Hematopoietic multipotent progenitor cell treated with erythropoietin and hydrocortisone succinate and interleukin-3 and kit ligand, for 4 days (in vitro differentiated cells): Measurements from ENCODE around the gene SMARCAD1.
A peak's percentile ranks its signal among the peaks of the same experiment; 100 is the strongest.
"Not testable (repeated sequence)": the region's sequence is repeated elsewhere in the genome, so short reads cannot be mapped to it uniquely, and the experiment has no call there.

Source experiments
- DNase-seq: peaks from one replicate; pipeline ENCODE4 v3.0.0-alpha.2; 2015

Gene SMARCAD1

GRCh38 chr4:94295473-94295872, 87.8 kb downstream of the SMARCAD1 start:
- DNase-seq, result not testable (repeated sequence)

DNA sequence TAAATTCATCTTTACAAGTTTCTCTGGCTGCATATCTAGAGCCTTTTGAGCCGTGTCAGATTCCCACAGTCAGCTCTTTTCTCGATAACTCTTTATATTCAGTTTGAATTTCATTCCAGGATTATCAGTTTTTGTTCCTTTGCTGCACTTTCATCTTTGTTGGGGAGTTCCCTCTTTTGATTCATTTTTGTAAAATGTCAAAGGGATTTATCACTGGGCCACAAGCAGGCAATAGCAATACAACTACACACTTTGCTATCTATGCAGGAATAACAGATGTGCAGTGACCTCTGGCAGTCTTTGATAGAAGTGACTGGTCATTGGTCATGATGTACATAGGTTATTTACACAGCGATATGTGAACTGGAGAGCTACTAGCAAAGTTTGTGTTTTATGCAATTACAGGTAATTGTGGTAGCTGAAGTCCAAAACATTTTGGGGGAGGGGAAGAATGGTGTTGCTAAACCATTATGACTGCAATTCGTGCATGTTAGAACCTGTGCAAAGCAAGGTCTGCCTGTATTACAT, 91.1 kb downstream of the SMARCAD1 start:
- no peak for DNase-seq

DNA sequence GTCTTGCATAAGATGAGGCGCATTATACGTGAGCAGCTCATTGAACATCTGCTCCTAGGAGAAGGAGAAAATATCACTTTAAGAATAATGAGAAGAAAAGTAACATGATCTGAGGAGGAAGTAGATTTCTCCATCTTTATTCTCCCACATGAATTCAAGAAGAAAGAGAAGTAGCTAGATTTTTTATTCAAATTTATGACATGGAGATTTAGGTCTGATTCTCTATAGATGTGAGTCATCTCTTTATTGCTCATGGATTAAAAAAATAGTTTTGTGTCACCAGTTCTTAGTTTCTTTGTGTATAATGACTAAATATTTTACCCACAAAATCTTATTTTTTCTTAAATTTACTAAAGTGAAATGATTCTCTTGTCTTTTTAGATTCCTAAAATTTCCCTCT, 94.5 kb downstream of the SMARCAD1 start:
- no peak for DNase-seq

- peak; percentile 77 for DNase-seq
Observed at GRCh38 chr4:94304365-94304971, 96.8 kb downstream of the SMARCAD1 start.

GRCh38 chr4:94305466-94306225, 98.0 kb downstream of the SMARCAD1 start:
- DNase-seq, result peak; percentile 44

DNA sequence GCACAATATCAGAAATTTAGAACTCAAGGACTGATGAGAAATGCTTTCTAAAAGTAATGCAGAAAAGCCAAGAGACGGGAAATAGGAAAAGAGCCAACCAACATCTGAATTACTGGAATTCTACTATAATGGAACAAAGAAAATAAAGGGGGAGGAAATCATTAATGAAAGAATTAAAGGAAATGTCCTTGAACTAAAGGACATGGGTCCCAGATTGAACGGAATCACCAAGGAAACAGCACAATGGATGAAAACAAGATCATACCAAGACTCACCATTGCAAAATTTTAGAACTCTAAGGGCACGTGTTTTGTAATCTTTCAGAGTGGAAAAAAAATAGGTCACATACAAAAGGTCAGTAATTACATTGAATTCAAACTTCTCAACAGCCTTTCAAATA, 99.0 kb downstream of the SMARCAD1 start:
- DNase-seq, result no peak

- DNase-seq, result peak; percentile 16
Observed at GRCh38 chr4:94307231-94307871, 99.7 kb downstream of the SMARCAD1 start.

DNA sequence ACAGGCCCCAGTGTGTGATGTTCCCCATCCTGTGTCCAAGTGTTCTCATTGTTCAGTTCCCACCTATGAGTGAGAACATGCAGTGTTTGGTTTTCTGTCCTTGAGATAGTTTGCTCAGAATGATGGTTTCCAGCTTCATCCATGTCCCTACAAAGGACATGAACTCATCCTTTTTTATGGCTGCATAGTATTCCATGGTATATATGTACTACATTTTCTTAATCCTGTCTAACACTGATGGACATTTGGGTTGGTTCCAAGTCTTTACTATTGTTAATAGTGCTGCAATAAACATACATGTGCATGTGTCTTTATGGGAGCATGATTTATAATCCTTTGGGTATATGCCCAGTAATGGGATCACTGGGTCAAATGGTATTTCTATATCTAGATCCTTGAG, 112.3 kb downstream of the SMARCAD1 start:
- not testable (repeated sequence) for DNase-seq

DNA sequence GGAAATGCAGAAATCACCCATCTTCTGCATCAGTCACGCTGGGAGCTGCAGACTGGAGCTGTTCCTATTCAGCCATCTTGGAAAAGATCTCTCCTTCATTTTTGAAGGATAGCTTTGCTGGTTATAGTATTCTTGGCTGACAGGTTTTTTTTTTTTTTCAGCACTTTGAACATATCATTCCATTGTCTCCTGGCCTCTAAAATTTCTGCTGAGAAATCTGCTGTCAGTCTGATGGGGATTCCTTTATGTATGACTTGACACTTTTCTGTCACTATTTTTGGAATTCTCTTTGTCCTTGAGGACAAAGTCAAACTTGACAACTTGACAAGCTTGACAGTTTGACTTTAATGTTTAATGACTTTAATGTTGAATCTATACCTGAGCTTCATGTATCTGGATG, 118.2 kb downstream of the SMARCAD1 start:
- DNase-seq, result no peak

DNA sequence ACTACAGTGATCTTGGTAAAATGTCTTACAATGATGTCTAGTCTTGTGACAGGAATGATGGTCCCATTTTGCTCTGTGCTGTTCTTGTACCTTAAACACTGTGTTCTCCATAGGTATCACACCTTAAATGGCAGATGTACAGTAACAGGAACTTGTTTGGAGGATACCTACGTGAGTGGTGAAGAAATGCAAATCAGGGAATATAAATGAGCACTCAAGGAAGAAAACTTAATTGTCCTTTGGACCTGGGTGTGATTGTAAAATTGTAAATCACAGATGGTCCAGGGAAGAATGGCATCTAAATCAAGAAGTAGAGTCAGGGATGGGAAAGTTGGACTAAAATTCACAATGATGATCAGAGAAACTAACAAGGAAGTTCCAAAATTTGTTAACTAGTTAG, 122.3 kb downstream of the SMARCAD1 start:
- no peak for DNase-seq

DNA sequence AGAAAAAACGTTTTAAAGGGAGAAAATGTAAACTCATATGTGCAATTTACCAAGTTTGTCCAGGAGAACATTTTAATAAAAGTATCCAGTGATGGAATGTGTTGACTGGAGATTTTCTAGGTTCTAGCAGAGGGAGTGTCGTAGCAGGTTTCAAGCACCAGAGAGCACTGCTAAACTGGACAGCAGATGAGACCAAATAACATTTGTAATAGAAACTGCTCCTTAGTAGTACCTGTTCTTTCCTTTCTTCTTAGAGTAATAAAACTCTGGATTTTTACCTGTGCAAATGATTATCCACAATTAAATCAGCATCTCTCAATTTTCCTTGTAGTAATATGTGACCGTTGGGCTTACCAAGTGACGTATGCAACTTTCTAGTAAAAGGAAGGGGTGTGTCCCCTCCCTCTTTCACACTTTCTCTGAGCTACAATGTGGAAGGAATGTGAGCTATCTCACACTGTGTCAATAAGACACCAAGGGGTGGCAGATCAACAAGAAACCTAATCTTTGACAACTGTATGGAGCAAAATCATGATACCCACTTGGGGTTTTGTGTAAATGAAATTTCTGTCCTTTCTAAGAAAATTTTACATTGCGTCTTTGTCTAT, 125.4 kb downstream of the SMARCAD1 start:
- DNase-seq, result no peak

DNA sequence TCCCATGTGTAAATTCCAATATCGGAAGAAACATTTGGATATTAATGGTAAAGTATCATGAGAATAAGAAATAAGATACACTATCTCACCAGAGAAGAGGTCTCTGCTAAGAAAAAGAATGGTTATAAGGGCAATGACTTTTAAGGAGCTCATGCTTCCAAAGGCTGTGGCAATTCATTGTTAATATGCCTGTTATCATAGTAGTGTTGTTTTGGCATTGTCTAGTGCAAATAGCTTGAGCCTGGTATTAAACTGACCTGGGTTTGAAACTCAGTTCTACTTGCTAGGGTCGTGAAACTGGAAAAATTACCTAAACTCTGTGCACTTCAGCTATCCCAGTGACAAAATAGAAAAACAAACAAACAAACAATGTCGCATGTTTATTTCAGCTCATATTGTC, 126.2 kb downstream of the SMARCAD1 start:
- no peak for DNase-seq

DNA sequence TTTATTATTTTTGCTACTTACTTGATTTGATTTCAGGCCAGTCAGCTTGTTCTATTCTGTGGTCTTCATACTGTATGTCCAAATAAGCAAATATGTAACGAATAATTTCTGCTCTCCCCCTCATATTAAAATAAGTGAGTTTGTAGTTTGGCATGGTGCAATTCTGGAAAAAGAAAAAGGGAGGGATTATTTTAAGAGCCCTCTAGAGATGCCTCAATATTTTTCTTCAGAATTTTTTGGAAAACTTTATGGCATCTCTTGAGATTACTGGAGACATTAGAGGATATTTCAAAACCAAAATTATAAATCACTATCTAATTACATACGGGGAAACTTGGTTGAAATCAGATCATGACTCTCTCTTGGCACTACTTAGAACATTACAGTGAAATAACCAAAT, 126.8 kb downstream of the SMARCAD1 start:
- no peak for DNase-seq

DNA sequence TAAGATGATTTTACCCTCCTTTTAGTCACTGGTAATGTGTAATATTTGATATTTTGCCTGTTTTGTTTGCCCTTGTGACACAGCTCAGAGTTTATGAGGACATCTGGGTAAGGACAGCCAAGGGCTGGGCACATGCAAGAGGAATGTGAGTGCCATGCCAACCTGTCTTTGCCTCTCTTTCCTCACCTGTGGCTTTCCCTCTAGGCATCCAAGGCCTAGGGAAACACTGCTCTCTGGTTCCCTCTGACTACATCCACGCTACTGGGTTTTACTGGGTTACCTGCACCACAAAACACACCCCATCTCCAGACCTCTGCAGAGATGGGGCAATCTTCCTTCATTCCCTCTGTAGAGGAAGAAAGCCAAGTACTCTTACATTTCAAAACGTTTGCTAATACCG, 127.3 kb downstream of the SMARCAD1 start:
- no peak for DNase-seq

DNA sequence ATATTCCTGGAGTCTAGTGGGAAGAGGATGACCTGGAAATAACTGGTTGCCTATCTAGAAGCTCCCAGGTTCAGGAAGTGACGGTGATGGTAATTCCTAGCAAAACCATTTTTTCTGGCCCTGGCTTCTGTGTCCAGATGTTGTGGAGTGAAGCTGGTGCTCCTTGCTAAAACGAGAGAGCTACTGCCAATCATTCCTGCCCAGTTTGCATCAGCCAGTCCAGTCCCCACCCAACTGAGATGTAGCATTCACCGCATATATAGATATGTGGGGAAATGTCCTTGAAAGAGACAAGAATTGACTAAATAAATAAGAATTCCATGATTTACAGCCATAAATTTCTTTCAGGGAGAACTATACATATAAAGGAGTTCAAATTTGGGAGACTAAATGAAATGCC, 128.6 kb downstream of the SMARCAD1 start:
- DNase-seq, result no peak

DNA sequence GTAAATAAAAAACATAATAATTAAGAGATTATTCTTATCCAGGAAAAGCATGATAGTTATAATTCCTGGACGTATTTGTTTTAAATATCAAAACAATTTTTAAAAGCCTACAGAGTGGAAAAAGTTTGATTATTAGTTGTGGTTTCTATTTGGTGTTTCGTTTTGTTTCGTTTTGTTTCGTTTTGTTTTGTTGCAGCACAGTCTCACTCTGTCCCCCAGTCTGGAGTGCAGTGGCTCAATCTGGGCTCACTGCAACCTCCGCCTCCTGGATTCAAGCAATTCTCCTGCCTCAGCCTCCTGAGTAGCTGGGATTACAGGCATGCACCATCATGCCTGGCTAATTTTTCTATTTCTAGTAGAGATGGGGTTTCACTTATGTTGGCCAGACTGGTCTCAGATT, 129.1 kb downstream of the SMARCAD1 start:
- not testable (repeated sequence) for DNase-seq

DNA sequence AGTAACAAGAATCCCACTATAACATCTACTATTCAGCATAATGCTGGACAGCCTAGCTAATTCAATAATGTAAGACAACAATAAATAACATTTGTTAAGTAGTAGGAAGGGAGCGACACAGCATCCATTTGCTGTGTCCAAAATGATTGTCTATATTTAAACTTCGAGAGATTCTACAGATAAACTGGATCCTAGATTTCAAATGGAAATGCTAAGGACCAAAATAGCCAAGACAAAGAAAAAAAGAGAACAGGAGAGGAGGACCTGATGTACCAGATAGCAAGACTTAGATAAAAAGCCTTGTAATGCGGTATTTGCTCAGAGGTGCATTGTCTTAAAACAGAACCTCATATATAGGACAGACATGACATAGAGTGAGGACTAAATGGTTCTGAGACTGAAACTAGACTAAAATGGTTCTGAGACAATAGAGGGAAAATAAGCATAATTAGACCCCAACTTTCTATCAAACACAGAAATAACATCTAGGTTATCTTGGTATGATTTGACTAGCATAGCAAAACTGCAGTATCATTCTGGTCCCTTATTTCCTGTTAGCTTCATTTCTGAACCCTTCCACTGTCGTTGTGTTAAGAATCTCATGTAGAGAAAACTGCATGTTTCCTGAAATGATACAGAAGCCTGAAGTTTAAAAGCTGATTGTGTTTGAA, 131.2 kb downstream of the SMARCAD1 start:
- peak; percentile 79 for DNase-seq

DNA sequence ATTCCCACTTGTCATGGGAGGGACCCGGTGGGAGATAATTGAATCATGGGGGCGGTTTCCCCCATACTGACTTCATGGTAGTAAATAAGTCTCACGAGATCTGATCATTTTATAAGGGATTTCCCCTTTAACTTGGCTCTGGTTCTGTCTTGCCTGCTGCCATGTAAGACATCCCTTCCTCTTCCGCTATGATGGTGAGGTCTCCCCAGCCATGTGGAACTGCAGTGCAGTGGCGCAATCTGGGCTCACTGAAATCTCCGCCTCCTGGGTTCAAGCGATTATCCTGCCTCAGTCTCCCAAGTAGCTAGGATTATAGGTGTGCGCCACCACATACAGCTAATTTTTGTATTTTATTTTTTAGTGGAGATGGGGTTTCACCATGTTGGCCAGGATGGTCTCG, 132.1 kb downstream of the SMARCAD1 start:
- DNase-seq, result peak; percentile 74
